SK-N-SH treated with all-trans-retinoic acid at 6 μM for 48 hours (cell line): ENCODE results near the gene RBM44.

Source experiments
- ARNTL ChIP-seq: fragments of 450-650 bp; formaldehyde crosslinking; IDR thresholded peaks from 2 replicates; pipeline ENCODE4 v1.5.0; 2020; ENCODE audit warnings: low read depth, mild to moderate bottlenecking, moderate library complexity, borderline replicate concordance
- BACH2 ChIP-seq: fragments of 250-450 bp; sonication (Bioruptor Pico); IDR thresholded peaks from 2 replicates; pipeline ENCODE4 v1.9.0; 2021; ENCODE audit warnings: mild to moderate bottlenecking, borderline replicate concordance
- CSRNP3 ChIP-seq: fragments of 250-450 bp; sonication (Bioruptor Pico); IDR thresholded peaks from 2 replicates; pipeline ENCODE4 v1.5.1; 2021; ENCODE audit warnings: mild to moderate bottlenecking, moderate library complexity
- PATZ1 ChIP-seq: fragments of 250-450 bp; sonication (Bioruptor Pico); IDR thresholded peaks from 2 replicates; pipeline ENCODE4 v1.8.0; 2020; ENCODE audit warnings: mild to moderate bottlenecking, moderate library complexity, borderline replicate concordance
- POU6F1 ChIP-seq: fragments of 250-450 bp; sonication (Bioruptor Pico); IDR thresholded peaks from 2 replicates; pipeline ENCODE4 v1.8.0; 2021; ENCODE audit warnings: low read depth, mild to moderate bottlenecking, moderate library complexity, borderline replicate concordance
- PPARA ChIP-seq: fragments of 250-450 bp; sonication (Bioruptor Pico); IDR thresholded peaks from 2 replicates; pipeline ENCODE4 v1.5.0; 2020; ENCODE audit warnings: mild to moderate bottlenecking, borderline replicate concordance
- RARB ChIP-seq: fragments of 250-450 bp; sonication (Bioruptor Pico); IDR thresholded peaks from 2 replicates; pipeline ENCODE4 v1.8.0; 2021; ENCODE audit warnings: mild to moderate bottlenecking, moderate library complexity
- SNAI2 ChIP-seq: fragments of 250-450 bp; sonication (Bioruptor Pico); IDR thresholded peaks from 2 replicates; pipeline ENCODE4 v1.5.0; 2020; ENCODE audit warnings: mild to moderate bottlenecking, moderate library complexity
- TOX ChIP-seq: fragments of 250-450 bp; sonication (Bioruptor Pico); IDR thresholded peaks from 2 replicates; pipeline ENCODE4 v1.8.0; 2021; ENCODE audit warnings: mild to moderate bottlenecking, moderate library complexity, borderline replicate concordance
- ZFP3 ChIP-seq: fragments of 250-450 bp; sonication (Bioruptor Pico); IDR thresholded peaks from 2 replicates; pipeline ENCODE4 v1.5.0; 2020; ENCODE audit warnings: mild to moderate bottlenecking, moderate library complexity
- ZNF8 ChIP-seq: fragments of 450-650 bp; formaldehyde crosslinking; IDR thresholded peaks from 2 replicates; pipeline ENCODE4 v1.5.0; 2020; ENCODE audit warnings: mild to moderate bottlenecking, moderate library complexity

GRCh38 chr2:237875256-237876060 is 76.9 kb downstream of the RBM44 start:
- TF ChIP-seq ZFP3 (no peak), RARB (no peak), ARNTL (CRISPR knock-in tag) (no peak), PATZ1 (CRISPR knock-in tag) (no peak), CSRNP3 (no peak), ZNF8 (CRISPR knock-in tag) (no peak), PPARA (CRISPR knock-in tag) (no peak), SNAI2 (CRISPR knock-in tag) (no peak), POU6F1 (CRISPR knock-in tag) (no peak), BACH2 (CRISPR knock-in tag) (no peak), TOX (CRISPR knock-in tag) (no peak)
